EH (cell line): ENCODE results near the gene SAG.
A peak's percentile ranks its signal among the peaks of the same experiment; 100 is the strongest.

Source experiments
- DNase-seq: peaks from one replicate; pipeline ENCODE4 v3.0.0-alpha.2; 2015; ENCODE audit warnings: low read depth

The SAG gene

DNA sequence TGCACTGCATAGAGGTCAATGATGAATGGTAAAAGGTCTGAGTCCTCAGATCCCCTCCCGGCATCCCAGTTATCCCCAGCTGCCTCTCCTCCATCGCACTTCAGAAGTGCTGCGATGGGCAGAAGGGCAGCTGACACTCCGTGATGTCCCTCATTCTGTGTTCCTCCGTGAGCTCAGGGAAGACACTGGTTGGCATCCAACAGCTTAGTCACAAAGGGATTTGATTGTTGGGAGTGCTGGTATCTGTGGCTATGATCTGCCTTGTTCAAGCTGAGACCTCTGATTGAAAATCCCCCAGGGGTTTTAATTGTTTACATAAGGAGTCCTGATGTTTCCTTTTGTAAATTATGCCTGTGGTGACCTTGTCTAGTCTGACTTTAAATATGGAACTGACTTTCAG, 19.0 kb upstream of the SAG start:
- peak; percentile 33 for DNase-seq

DNA sequence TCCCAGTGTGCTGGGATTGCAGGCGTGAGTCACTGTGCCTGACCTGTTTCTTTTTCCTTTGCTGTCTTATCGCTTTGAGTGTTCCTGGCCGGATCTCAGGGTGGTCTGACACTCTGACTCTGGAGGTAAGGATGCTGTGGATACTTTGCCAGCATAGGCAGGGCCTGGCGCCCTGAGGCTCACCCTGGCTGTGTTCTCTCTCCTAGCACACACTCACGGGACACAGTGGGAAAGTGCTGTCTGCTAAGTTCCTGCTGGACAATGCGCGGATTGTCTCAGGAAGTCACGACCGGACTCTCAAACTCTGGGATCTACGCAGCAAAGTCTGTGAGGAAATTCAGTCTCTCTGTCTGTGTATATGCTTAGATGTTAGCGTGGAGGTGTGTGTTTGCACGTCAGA, 18.0 kb upstream of the SAG start:
- DNase-seq, result no peak

GRCh38 chr2:233290051-233290845, 17.4 kb upstream of the SAG start:
- no peak for DNase-seq

- no peak for DNase-seq
These were observed 11.7 kb upstream of the SAG start for GRCh38 chr2:233295891-233296290.

GRCh38 chr2:233297076-233297475, 10.5 kb upstream of the SAG start:
- DNase-seq, result no peak

DNA sequence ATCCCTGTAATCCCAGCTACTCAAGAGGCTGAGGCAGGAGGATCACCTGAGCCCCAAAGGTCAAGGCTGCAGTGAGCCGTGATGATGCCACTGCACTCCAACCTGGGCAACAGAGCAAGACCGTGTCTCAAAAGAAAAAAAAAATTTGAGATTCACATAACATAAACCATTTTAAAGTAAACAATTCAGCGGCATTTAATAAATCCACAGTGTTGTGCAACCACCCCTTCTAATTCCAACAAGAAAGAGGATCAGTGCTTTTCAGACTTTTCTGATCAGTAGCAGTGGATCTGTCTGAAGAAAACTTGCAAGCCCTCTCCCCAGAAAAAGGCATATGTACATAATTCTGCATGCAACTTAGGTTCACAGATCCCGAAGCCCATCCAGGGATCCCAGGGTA, 7.2 kb upstream of the SAG start:
- DNase-seq, result no peak

DNA sequence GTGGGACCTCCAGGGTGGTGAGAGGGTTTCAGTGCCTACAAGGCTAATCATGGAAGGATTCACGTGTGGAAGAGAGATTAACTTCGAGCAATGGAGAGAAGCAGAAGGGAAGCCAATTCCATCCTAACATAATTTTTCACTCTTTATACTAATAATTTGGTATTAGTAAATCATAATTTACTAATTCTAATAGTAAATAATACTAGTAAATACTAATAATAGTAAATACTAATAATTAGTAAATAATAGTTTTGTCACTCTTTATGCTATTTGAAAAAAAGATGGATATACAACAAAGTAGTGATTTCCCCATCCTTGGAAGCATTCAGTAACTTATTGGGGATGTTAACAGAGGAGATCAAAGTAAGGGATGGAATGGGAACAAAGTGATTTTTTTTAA, 6.4 kb upstream of the SAG start:
- DNase-seq, result no peak

DNA sequence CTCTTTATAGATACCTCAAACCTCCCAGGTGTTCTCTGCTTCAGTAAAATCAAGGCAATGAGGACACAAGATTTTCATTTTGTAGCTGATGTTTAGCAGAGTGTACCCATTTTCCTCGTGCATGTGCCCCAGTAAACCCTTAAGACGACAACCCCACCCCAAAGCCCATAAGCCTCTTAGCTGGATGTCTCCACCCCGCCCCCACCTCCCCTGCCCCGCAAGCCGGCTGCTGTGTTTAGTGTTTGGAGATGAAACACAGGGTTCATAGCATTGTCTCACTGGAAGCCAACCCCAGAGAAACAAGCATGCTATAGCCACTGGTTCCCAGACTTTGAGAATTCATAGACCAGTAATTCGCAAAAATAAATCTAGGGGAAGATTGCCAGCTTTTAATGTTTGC, 5.8 kb upstream of the SAG start:
- no peak for DNase-seq

DNA sequence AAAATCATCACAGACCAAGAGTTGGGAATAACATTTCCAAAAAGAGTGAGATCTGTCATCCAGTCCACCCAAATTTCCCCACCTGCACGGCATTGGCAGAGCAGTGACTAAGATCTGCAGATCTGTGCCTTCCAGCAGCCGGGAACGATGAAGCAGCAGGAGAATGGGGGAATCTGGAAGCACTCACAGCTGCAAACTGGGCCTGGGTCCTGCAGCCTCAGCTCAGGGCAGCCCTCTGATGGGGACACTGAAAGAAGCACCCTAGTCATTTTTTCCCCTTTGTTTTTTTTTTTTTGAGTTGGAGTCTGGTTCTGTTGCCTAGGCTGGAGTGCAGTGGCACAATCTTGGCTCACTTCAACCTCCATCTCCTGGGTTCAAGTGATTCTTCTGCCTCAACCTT, 4.4 kb upstream of the SAG start:
- DNase-seq, result no peak

- DNase-seq, result no peak
These were observed 3.8 kb downstream of the SAG start for GRCh38 chr2:233311241-233311926.

- DNase-seq, result no peak
These were observed 5.3 kb downstream of the SAG start for GRCh38 chr2:233312874-233313273.

DNA sequence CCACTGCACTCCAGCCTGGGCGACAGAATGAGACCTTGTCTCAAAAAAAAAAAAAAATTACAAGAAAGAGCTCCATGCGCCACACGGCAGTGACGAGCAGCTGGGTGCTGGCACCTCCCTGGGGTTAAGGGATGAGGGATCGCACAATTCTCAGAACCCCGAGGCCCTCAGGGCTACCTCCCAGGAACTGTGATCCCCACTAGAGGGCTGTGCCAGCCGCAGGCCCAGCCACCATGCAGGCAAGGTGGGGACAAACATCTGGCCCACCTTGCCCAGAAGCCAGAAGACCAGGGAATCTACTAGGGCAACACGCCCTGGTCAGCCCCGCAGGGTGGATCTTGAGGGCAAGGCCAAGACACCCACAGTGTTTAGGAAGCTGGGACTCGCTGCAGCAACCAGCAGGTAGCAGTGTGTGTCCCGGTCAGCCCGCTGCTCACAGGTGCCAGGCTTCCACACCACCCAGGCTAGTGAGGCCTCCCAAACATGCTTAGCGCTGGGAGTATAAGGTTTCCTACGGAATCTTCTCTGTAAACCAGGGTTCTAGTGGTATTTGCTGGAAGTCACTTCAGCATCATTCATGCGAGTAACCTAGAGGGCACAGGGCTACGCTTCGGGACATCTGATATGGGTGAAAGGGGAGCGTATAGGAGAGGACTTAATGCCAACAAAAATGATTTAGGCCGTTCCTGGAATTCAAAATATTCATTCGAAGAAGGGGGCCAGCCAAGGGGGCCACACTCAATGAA, 6.7 kb downstream of the SAG start:
- DNase-seq, result no peak

- DNase-seq, result no peak
These were observed 9.8 kb downstream of the SAG start for GRCh38 chr2:233317196-233317943.

DNA sequence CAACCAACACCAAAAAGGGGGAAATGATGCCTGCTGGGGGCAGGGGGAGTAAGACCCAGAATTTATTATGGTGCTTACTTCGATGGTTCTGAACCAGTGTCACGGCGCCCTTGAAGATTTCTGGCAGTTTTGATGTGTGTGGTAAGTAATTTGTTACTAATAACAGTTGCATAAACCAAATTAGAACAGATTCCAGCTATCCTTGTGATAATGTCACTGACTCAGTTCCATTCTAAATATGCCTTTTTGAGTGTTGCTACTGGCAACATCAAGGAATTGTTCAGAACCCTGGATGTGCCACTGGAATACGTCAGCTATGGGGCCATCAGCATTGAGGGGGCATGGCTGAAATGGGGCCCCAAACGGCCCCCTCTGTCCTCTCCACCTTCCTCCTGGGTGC, 11.6 kb downstream of the SAG start:
- no peak for DNase-seq

DNA sequence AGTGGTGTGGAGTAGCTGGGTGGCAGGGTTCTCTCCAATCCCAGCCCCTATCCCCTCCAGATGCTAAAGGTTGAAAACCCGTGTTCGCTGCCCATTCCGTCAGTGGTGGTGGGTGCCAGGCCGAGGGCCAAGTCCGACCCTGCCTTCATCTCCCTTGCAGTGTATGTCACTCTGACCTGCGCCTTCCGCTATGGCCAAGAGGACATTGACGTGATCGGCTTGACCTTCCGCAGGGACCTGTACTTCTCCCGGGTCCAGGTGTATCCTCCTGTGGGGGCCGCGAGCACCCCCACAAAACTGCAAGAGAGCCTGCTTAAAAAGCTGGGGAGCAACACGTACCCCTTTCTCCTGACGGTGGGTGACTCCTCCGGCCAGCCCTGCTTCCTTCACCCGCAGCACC, 12.9 kb downstream of the SAG start:
- DNase-seq, result no peak

GRCh38 chr2:233321166-233321565, 13.6 kb downstream of the SAG start:
- DNase-seq, result no peak

- DNase-seq, result no peak
These were observed 16.2 kb downstream of the SAG start for GRCh38 chr2:233323851-233324250.

GRCh38 chr2:233325256-233325655, 17.6 kb downstream of the SAG start:
- no peak for DNase-seq

DNA sequence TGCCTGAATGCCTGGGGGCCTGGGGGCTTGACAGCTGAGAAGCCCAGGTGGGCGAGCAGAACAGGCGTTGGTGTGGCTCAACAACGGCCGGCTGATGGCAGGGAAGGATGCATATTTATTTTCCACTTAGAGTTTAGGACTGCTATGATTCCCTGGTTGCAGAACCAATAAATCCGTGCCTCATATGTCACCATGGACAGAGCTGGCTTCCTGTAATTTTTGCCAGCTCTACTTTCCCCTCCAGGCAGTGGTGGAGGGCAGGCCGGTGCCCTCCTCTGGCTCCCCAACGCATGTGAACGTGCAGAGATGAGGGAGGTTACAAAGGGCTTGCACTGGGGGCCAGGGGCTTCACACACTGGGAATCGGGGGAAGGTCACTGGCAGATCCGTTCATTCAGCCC, 18.2 kb downstream of the SAG start:
- DNase-seq, result no peak

DNA sequence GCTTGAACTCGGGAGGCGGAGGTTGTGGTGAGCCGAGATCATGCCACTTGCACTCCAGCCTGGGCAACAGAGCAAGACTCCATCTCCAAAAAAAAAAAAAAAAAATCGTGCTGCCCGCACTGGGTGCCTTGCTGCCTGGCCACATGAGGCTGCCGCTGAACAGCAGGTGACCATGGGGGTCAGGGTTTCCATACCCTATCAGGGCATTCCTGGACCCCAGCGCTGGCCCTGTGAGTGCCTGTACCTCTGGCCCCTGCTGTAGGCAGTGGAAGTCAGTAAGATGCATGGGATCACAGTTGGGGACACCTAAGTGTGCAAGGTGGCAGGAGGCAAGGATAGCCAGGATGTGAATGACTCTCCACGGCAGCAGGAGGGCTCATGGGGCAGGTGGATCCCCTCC, 18.9 kb downstream of the SAG start:
- DNase-seq, result no peak

DNA sequence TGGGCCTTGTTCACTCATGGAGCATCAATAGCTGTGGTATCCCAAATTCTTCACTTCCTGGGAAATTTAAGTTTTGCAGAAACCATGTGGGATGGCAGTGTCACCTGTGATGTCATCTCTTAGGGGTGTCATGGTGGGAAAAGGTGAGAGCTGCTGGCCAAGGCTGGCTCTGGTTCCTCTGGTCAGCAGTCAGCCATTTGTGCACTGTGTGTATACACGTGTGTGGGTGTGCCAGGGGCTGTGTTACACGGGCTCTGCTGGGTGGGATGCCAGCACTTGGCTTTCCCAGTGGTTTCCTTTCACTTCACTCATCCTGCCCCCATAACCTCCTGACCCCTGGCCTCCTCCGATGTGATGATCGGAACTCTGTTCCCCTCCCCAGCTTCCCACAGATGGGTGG, 21.3 kb downstream of the SAG start:
- no peak for DNase-seq

GRCh38 chr2:233329489-233330135, 22.0 kb downstream of the SAG start:
- DNase-seq, result peak; percentile 36
